Esophagus squamous epithelium (tissue), 5 donors: Measurements from ENCODE around the gene RARA. TPM values are rescaled to one million over a fixed set of nuclear protein-coding genes. Genes with fewer than 3 reads are reported as not detected.
"Not testable (repeated sequence)": the region's sequence is repeated elsewhere in the genome, so short reads cannot be mapped to it uniquely, and the experiment has no call there.

ENCODE experiments used
- DNase-seq: peaks from one replicate; lab custom pipeline; 2025; lab: John Stamatoyannopoulos, UW
- H3K27ac ChIP-seq, 4 donors: fragments of 200-600 bp; sonication (generic); one replicate each; pipeline ENCODE4 v1.5.1; 2016 to 2019; ENCODE audit warnings: mild to moderate bottlenecking in 1 of 4
- H3K27me3 ChIP-seq, 4 donors: fragments of 200-600 bp; sonication (generic); 1 replicate in 3 of 4; 2 replicates in 1 of 4; pipeline versions ENCODE4 v1.5.1 to v1.6.0; 2017 to 2021; ENCODE audit warnings: antibody characterized with exemption in 1 of 4
- H3K36me3 ChIP-seq, 3 donors: fragments of 200-600 bp; sonication (generic); one replicate each; pipeline ENCODE4 v1.5.1; 2016 to 2019
- H3K4me1 ChIP-seq, 3 donors: fragments of 200-600 bp; sonication (generic); one replicate each; pipeline ENCODE4 v1.5.1; 2017 to 2019
- H3K4me3 ChIP-seq, 4 donors: fragments of 200-600 bp; sonication (generic); 1 replicate in 3 of 4; 2 replicates in 1 of 4; pipeline ENCODE4 v1.5.1; 2016 to 2019; ENCODE audit warnings: mild to moderate bottlenecking in 2 of 4, moderate library complexity in 1 of 4
- H3K9me3 ChIP-seq, 3 donors: fragments of 200-600 bp; sonication (generic); one replicate each; pipeline ENCODE4 v1.5.1; 2016 to 2019
- POLR2A ChIP-seq, 4 donors: fragments of 450-650 bp; IDR thresholded peaks; one replicate each; pipeline ENCODE4 v1.6.1; 2017; ENCODE audit warnings: antibody characterized with exemption in 4 of 4, mild to moderate bottlenecking in 4 of 4, moderate library complexity in 3 of 4
- WGBS, 2 donors: methylation state at CpG; one replicate each; pipeline ENCODE4 v1.1.5; 2018; 5-methylcytosine and 5-hydroxymethylcytosine counted together
- intact Hi-C: fragments of 100-400 bp; cut with DNase I; formaldehyde crosslinking; loops from one replicate; pipeline ENCODE4 v1.15.0; 2022
- total RNA-seq, 4 donors: library from RNA; depleted of rRNA; stranded (reverse); fragments of >200 nt; gene quantifications; one replicate each; pipeline ENCODE4 v1.1.0, GENCODE V29; 2016
- TF ChIP-seq, protein P1 (sequence below), 6 experiments: fragments of 450-650 bp in 4 of 6; fragments of 200-600 bp in 2 of 6; sonication (generic) in 2 of 6; IDR thresholded peaks; one replicate each; pipeline ENCODE4 v1.5.1; 2016 to 2019; ENCODE audit warnings: antibody characterized with exemption in 6 of 6, mild to moderate bottlenecking in 4 of 6, moderate library complexity in 4 of 6
- donor health status: DM: yes; HTN: yes; CAD: no.

RARA gene
- total RNA-seq, 4 donors from 2014 or later, result 6.7 to 14.2 (median 10.8) TPM

DNA sequence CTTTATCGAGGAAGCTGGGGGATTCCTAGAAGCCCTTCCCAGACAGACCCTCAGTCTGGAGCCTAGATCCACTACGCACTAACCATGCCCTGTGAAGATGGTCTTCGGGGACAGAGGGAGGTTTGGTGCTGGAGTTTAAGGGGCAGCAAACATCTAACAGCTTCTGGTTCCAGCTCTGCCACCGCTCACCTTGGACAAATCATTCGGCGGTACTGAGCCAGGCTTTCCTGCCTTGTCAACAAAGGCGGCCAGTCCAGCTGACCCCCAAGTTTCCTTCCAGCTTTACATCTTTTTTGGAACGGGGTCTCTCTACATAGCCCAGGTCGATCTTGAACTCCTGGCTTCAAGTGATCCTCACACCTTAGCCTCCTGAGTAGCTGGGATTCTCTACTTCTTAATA lies 55.9 kb downstream of the RARA start:
- Histone ChIP-seq H3K4me1 (peaks cover 19 to 40% (median 23%) of the 10 kb centered on the region in 3 donors), H3K4me3 (peak overlapping the region in 3 of 4 donors; percentile 56 to 84 (median 67)), H3K27me3 (no peaks in the 10 kb centered on the region), H3K9me3 (no peaks in the 10 kb centered on the region), H3K36me3 (no peaks in the 10 kb centered on the region), H3K27ac (no peak overlapping the region)
- no peak for DNase-seq
- intact Hi-C loops, result loop anchor here (10.0 kb wide), 2 partner anchors 50 to 200 kb away; partner anchors contain the start of genes CCR7 and TOP2A
- TF ChIP-seq, protein P1, sequence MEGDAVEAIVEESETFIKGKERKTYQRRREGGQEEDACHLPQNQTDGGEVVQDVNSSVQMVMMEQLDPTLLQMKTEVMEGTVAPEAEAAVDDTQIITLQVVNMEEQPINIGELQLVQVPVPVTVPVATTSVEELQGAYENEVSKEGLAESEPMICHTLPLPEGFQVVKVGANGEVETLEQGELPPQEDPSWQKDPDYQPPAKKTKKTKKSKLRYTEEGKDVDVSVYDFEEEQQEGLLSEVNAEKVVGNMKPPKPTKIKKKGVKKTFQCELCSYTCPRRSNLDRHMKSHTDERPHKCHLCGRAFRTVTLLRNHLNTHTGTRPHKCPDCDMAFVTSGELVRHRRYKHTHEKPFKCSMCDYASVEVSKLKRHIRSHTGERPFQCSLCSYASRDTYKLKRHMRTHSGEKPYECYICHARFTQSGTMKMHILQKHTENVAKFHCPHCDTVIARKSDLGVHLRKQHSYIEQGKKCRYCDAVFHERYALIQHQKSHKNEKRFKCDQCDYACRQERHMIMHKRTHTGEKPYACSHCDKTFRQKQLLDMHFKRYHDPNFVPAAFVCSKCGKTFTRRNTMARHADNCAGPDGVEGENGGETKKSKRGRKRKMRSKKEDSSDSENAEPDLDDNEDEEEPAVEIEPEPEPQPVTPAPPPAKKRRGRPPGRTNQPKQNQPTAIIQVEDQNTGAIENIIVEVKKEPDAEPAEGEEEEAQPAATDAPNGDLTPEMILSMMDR (IDR thresholded peaks at IDR 0.05), result no peak
- TF ChIP-seq POLR2A (IDR thresholded peaks at IDR 0.05), result no peak
- WGBS, 2 donors, result 90 to 94% methylated on average over 7 to 9 of the region's 9 CpGs

DNA sequence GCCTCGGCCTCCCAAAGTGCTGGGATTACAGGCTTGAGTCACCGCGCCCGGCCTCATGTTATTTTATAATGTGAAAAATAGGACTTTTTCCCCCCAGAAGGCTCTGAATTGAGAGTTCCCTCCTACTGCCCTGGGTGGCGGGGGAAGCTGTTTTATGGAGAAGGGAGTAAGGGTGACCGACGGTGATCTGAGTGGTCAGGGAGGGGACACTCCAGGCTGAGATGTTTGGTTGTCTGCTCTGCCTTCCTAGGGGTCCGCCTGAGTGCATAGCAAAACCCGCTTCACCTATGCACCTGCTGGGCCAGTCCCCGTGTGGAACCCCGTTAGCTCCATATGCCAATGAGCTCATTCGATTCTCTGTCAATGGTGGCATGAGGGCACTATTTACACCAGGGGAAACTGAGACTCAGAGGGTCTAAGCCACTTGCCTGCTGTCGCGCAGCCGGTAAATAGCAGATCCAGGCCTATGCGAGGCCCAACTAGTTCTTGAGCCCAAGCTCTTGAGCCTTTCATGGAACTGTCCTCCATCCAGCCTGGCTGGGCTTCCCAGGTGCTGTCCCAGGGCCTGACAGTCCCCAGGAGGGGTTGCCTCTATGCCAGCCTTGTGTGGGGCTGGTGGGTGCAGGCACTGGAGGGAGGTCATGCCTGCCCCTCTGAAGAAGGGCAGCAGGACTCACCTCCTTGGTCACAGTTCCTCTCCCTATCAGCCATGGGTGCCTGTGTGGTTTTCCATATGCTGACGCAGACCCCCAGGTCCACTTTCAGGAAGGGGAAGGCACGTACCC lies 57.3 kb downstream of the RARA start:
- intact Hi-C loops, result loop anchor here (10.0 kb wide), 2 partner anchors 49 to 199 kb away; partner anchors contain the start of genes CCR7 and TOP2A
- WGBS, 2 donors, result 90 to 92% methylated on average over 11 to 16 of the region's 18 CpGs

DNA sequence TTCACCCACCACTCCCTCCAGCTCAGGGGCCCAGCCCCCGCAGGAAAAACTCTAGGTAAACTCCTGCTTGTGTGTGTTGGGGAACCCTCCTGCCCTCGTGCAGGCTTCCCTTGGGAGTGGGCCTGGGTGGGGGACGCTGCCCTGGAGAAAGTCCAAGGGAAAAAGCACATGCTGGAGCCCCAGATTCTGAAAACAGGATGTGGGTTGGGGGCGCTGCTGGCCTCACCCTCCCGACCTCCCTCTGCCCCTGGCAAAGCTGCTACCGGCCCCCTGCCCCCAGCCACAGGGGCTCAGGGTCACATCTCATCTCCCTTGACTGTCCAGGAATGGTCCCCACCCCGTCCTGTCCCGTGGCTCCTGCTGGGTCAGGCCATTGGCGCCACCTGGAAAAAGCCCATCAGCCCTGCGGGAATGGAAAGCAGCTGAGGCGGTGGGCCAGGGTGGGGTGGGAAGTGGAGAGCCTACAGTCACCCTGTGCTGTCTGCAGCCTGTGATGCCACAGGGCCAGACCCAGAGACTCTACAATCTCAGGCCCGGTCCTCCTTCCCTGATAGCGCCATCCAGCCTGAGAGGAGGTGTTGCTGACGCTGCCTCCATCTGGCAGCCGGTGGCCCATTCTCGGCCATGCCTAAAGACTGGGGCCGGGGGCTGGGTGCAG lies 58.0 kb downstream of the RARA start:
- Histone ChIP-seq H3K4me1 (peaks cover 19 to 27% (median 23%) of the 10 kb centered on the region in 3 donors), H3K27me3 (no peaks in the 10 kb centered on the region), H3K4me3 (no peak overlapping the region), H3K36me3 (no peaks in the 10 kb centered on the region), H3K9me3 (no peaks in the 10 kb centered on the region), H3K27ac (no peak overlapping the region)
- intact Hi-C loops, result loop anchor here (10.0 kb wide), 2 partner anchors 48 to 198 kb away; partner anchors contain the start of genes CCR7 and TOP2A
- TF ChIP-seq, protein P1 (IDR thresholded peaks at IDR 0.05), result no peak
- no peak for TF ChIP-seq POLR2A (IDR thresholded peaks at IDR 0.05)
- 60 to 66% methylated on average over 2 to 5 of the region's 17 CpGs for WGBS, 2 donors
- DNase-seq, result no peak

More for the DNA sequence above, 57.3 kb downstream of the RARA start:
- H3K27ac ChIP-seq, result no peak overlapping the region
- H3K27me3 ChIP-seq, result no peaks in the 10 kb centered on the region
- TF ChIP-seq, protein P1 (IDR thresholded peaks at IDR 0.05), result no peak
- no peak for TF ChIP-seq POLR2A (IDR thresholded peaks at IDR 0.05)
- no peak for DNase-seq
- peaks cover 19 to 31% (median 23%) of the 10 kb centered on the region in 3 donors for H3K4me1 ChIP-seq
- H3K36me3 ChIP-seq, result no peaks in the 10 kb centered on the region
- no peaks in the 10 kb centered on the region for H3K9me3 ChIP-seq
- H3K4me3 ChIP-seq, result no peak overlapping the region

DNA sequence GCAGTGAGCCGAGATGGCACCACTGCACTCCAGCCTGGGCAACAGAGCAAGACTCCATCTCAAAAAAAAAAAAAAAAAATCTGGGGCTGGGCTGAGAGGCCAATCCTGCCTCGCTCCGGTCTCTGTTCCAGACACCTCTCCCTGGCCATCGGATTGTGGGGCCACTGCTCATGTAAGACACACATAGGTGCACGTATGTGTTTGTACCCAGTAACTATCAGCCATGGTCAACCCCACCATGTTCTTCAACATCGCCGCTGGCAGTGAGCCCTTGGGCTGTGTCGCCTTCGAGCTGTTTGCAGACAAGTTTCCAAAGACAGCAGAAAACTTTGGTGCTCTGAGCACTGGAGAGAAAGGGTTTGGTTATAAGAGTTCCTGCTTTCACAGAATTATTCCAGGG lies 58.7 kb downstream of the RARA start:
- H3K27me3 ChIP-seq, H3K36me3 ChIP-seq, H3K4me3 ChIP-seq, DNase-seq, H3K27ac ChIP-seq, H3K9me3 ChIP-seq: not testable (repeated sequence)
- WGBS, 2 donors, result 85 to 88% methylated on average over 8 of the region's 9 CpGs
- peaks cover 14 to 21% (median 18%) of the 10 kb centered on the region in 3 donors for H3K4me1 ChIP-seq
- intact Hi-C loops, result loop anchor here (10.0 kb wide), 2 partner anchors 47 to 197 kb away; partner anchors contain the start of genes CCR7 and TOP2A

DNA sequence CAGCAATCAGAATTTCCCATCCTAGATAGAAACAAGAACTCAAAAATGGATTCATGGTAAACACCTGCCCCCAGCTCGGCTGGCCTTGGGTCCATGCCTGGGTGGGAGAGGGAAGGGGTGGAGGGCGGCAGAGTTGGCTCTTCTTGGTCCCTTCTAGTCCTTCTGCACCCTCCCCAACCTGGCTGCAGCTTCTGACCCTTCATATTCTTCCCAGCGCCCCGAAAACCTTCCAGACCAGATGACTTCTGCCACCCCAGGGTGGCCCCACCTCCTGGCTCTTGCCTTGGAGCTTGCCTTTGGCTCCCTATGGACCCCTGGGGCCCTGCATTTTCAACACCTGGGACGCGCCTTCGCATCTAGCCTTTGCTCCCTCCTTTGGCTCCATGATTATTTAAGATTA lies 60.9 kb downstream of the RARA start:
- intact Hi-C loops, result loop anchor here (10.0 kb wide), 2 partner anchors 45 to 195 kb away; partner anchors contain the start of genes CCR7 and TOP2A

More for the DNA sequence above, 60.9 kb downstream of the RARA start:
- no peak for TF ChIP-seq POLR2A (IDR thresholded peaks at IDR 0.05)
- TF ChIP-seq, protein P1 (IDR thresholded peaks at IDR 0.05), result no peak
- no peak for DNase-seq
- Histone ChIP-seq H3K27ac (no peak overlapping the region), H3K4me3 (no peak overlapping the region), H3K27me3 (no peaks in the 10 kb centered on the region), H3K4me1 (peaks cover 0 to 5% (median 0%) of the 10 kb centered on the region in 3 donors), H3K36me3 (no peaks in the 10 kb centered on the region), H3K9me3 (no peaks in the 10 kb centered on the region)
- 87 to 98% methylated on average over 6 to 7 of the region's 7 CpGs for WGBS, 2 donors
